AG04450 (cell line): ENCODE results near the gene MPIG6B. TPM values are rescaled to one million over a fixed set of nuclear protein-coding genes. Genes with fewer than 3 reads are reported as not detected.

ENCODE experiments used
- CTCF ChIA-PET: fragments of 300-600, 350-600 bp; formaldehyde crosslinking; extraction: SDS; loops from one replicate; lab custom pipeline; 2022; ENCODE audit warnings: antibody characterized with exemption, inconsistent platforms; lab: Charles Lee
- POLR2A ChIA-PET: fragments of 350-600 bp; formaldehyde crosslinking; extraction: SDS; loops from one replicate; lab custom pipeline; 2021; ENCODE audit warnings: antibody characterized with exemption, inconsistent platforms; lab: Yijun Ruan, JAX
- DNase-seq: peaks from one replicate; pipeline ENCODE4 v3.0.0-alpha.2; 2011; ENCODE audit warnings: low read depth, low spot score
- H3K27ac ChIP-seq: one replicate; pipeline ENCODE4 v1.5.1; 2012; ENCODE audit warnings: low read depth, low read length, control low read depth
- H3K27me3 ChIP-seq: one replicate; pipeline ENCODE4 v1.6.0; 2012; ENCODE audit warnings: low read length; ENCODE audit not compliant: control insufficient read depth, insufficient read depth
- H3K4me3 ChIP-seq: 2 replicates; pipeline ENCODE4 v1.5.1; 2011; ENCODE audit warnings: mild to moderate bottlenecking, low read depth, low read length, control low read depth
- H3K9me3 ChIP-seq: 2 replicates; pipeline ENCODE4 v1.5.1; 2012; ENCODE audit warnings: low read length; ENCODE audit not compliant: control insufficient read depth, insufficient read depth
- CTCF ChIP-seq: IDR thresholded peaks from 2 replicates; pipeline ENCODE4 v1.5.1; 2011; ENCODE audit warnings: low read depth, low read length, control low read depth, inconsistent platforms
- polyA minus RNA-seq: library from RNA; depleted of rRNA, polyadenylated mRNA; stranded (reverse); fragments of >200 nt; gene quantifications from 2 replicates; pipeline ENCODE4 v1.2.3, GENCODE V29; 2011; rRNA and poly(A)+ RNA removed
- polyA plus RNA-seq: library from polyadenylated mRNA; depleted of rRNA; stranded (reverse); fragments of >200 nt; gene quantifications from 2 replicates; pipeline ENCODE4 v1.2.3, GENCODE V29; 2011; rRNA removed

MPIG6B gene, protein sequence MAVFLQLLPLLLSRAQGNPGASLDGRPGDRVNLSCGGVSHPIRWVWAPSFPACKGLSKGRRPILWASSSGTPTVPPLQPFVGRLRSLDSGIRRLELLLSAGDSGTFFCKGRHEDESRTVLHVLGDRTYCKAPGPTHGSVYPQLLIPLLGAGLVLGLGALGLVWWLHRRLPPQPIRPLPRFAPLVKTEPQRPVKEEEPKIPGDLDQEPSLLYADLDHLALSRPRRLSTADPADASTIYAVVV
- polyA plus RNA-seq (not detected in 2 replicates), polyA minus RNA-seq (not detected in 2 replicates)

DNA sequence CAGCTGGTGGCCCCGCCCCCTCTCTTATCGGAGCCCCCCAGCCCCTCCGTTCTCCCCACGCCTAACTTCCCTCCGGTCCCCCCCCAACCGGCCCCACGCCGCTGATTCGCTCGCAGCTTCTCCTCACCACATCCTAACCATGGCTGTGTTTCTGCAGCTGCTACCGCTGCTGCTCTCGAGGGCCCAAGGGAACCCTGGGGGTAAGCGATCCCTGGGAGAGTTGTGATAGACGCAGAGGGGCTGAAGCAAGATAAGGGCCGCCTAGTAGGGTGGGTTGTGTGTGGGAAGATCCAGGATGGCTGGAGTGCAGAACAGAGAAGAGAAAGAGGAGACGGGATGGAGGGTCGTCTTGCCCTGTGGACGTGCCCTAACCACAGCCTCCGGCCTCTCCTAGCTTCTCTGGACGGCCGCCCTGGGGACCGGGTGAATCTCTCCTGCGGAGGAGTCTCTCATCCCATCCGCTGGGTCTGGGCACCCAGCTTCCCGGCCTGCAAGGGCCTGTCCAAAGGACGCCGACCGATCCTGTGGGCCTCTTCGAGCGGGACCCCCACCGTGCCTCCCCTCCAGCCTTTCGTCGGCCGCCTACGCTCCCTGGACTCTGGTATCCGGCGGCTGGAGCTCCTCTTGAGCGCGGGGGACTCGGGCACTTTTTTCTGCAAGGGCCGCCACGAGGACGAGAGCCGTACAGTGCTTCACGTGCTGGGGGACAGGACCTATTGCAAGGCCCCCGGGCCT lies at the start of gene MPIG6B:
TSS of gene MPIG6B (plus strand) at position 129 of the 735 bp plus-strand sequence. CDS start at position 140, 11 bp downstream.
- H3K9me3 ChIP-seq, result no peaks in the 10 kb centered on the region; the same call in 1 of the 2 replicates
- no peak within 1 kb of the TSS for H3K27ac ChIP-seq
- H3K27me3 ChIP-seq, result peaks cover 10% of the 10 kb centered on the region
- no peak for DNase-seq
- CTCF ChIA-PET, result interaction anchor here (1.0 to 1.5 kb wide), 2 partner anchors 46 to 73 kb away, joined by 3 to 4 read pairs; no protein-coding TSS in a partner anchor
- TF ChIP-seq CTCF, result no peak
- POLR2A ChIA-PET, result interaction anchor here (0.9 to 2.1 kb wide), 2 partner anchors 9 to 104 kb away, joined by 3 to 4 read pairs; partner anchors contain the start of gene HSPA1B
- H3K4me3 ChIP-seq, result no peak within 1 kb of the TSS

- H3K27ac ChIP-seq, result no peak overlapping the region
- no peaks in the 10 kb centered on the region for H3K27me3 ChIP-seq
- no peak for TF ChIP-seq CTCF
- no peaks in the 10 kb centered on the region for H3K9me3 ChIP-seq
- DNase-seq, result no peak
- POLR2A ChIA-PET, result no interaction called here
- H3K4me3 ChIP-seq, result no peak overlapping the region
- CTCF ChIA-PET, result no interaction called here
These were observed 46.8 kb upstream of the MPIG6B start for GRCh38 chr6:31676322-31676903.

GRCh38 chr6:31676904-31677303 lies 46.3 kb upstream of the MPIG6B start:
- Histone ChIP-seq H3K9me3 (no peaks in the 10 kb centered on the region), H3K4me3 (no peak overlapping the region), H3K27ac (no peak overlapping the region), H3K27me3 (no peaks in the 10 kb centered on the region)
- no peak for DNase-seq
- ChIA-PET POLR2A (no interaction called here), CTCF (no interaction called here)
- TF ChIP-seq CTCF, result no peak

DNA sequence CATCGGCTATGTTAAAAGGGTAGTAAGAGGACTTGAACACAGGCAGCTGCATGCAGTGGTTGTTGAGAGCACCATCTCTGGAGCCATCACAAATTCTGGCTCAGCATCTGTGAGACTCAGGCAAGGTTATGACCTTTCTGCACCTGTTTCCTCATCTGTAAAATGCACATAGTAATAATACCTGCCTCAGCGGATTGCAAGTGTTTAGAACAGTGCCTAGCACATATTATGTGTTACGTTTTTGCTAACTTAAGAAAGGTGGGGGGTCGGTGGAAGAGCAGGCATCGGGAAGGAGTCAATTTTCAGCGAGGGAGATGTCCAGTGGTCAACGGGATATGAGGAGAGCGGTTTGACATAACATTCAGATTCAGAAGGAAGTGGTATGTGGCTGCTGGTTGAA lies 45.2 kb upstream of the MPIG6B start:
- ChIA-PET CTCF (no interaction called here), POLR2A (no interaction called here)
- Histone ChIP-seq H3K9me3 (no peaks in the 10 kb centered on the region), H3K4me3 (no peak overlapping the region), H3K27me3 (no peaks in the 10 kb centered on the region), H3K27ac (no peak overlapping the region)
- DNase-seq, result no peak
- TF ChIP-seq CTCF, result no peak
